Neutrophil (primary cell): ENCODE results near the gene GULP1.

Experiments used
- H3K27ac ChIP-seq: fragments of 200-600 bp; sonication (generic); 2 replicates; pipeline ENCODE4 v1.5.1; 2016; ENCODE audit warnings: mild to moderate bottlenecking, moderate library complexity
- H3K27me3 ChIP-seq: fragments of 200-600 bp; sonication (generic); 2 replicates; pipeline ENCODE4 v1.6.0; 2016; ENCODE audit warnings: mild to moderate bottlenecking
- H3K36me3 ChIP-seq: fragments of 200-600 bp; sonication (generic); 2 replicates; pipeline ENCODE4 v1.5.1; 2017
- H3K4me1 ChIP-seq, 2 experiments: fragments of 200-600 bp in 1 of 2; sonication (generic) in 1 of 2; 1 replicate in 1 of 2; 2 replicates in 1 of 2; pipeline versions ENCODE4 v1.5.1 to v1.6.1; 2013 to 2016; ENCODE audit warnings: low read depth in 1 of 2, low read length in 1 of 2, mild to moderate bottlenecking in 1 of 2, moderate library complexity in 1 of 2; ENCODE audit not compliant: control insufficient read depth in 1 of 2, insufficient read depth in 1 of 2
- H3K4me3 ChIP-seq, 2 experiments: fragments of 200-600 bp in 1 of 2; sonication (generic) in 1 of 2; 1 replicate in 1 of 2; 2 replicates in 1 of 2; pipeline ENCODE4 v1.5.1; 2013 to 2016; ENCODE audit warnings: low read depth in 1 of 2, low read length in 1 of 2, mild to moderate bottlenecking in 1 of 2, moderate library complexity in 1 of 2
- H3K9me3 ChIP-seq: fragments of 200-600 bp; sonication (generic); 2 replicates; pipeline ENCODE4 v1.5.1; 2016
- TF ChIP-seq, protein P1 (sequence below): fragments of 200-600 bp; sonication (generic); IDR thresholded peaks from 2 replicates; pipeline ENCODE4 v1.5.1; 2016; ENCODE audit warnings: antibody characterized with exemption

GULP1 gene, protein sequence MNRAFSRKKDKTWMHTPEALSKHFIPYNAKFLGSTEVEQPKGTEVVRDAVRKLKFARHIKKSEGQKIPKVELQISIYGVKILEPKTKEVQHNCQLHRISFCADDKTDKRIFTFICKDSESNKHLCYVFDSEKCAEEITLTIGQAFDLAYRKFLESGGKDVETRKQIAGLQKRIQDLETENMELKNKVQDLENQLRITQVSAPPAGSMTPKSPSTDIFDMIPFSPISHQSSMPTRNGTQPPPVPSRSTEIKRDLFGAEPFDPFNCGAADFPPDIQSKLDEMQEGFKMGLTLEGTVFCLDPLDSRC

GRCh38 chr2:188291617-188292347 lies at the start of gene GULP1:
GULP1 (plus strand) TSS chr2:188291874; CDS start chr2:188477703, 185,829 bp downstream.
- Histone ChIP-seq H3K36me3 (no peaks in the 10 kb centered on the region), H3K27ac (no peak within 1 kb of the TSS), H3K9me3 (no peaks in the 10 kb centered on the region), H3K4me3 (peak within 1 kb of the TSS in 1 of 2 experiments; percentile 15), H3K4me1 (peaks cover 0 to 3% of the 10 kb centered on the region in 2 experiments), H3K27me3 (peaks cover 52% of the 10 kb centered on the region)
- TF ChIP-seq, protein P1, sequence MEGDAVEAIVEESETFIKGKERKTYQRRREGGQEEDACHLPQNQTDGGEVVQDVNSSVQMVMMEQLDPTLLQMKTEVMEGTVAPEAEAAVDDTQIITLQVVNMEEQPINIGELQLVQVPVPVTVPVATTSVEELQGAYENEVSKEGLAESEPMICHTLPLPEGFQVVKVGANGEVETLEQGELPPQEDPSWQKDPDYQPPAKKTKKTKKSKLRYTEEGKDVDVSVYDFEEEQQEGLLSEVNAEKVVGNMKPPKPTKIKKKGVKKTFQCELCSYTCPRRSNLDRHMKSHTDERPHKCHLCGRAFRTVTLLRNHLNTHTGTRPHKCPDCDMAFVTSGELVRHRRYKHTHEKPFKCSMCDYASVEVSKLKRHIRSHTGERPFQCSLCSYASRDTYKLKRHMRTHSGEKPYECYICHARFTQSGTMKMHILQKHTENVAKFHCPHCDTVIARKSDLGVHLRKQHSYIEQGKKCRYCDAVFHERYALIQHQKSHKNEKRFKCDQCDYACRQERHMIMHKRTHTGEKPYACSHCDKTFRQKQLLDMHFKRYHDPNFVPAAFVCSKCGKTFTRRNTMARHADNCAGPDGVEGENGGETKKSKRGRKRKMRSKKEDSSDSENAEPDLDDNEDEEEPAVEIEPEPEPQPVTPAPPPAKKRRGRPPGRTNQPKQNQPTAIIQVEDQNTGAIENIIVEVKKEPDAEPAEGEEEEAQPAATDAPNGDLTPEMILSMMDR = no peak

GRCh38 chr2:188243381-188243780 lies 48.3 kb upstream of the GULP1 start:
- TF ChIP-seq, protein P1 = no peak
- H3K27ac ChIP-seq = no peak overlapping the region
- no peak overlapping the region for H3K4me3 ChIP-seq
- no peaks in the 10 kb centered on the region for H3K4me1 ChIP-seq
- H3K27me3 ChIP-seq = no peaks in the 10 kb centered on the region
- H3K9me3 ChIP-seq = no peaks in the 10 kb centered on the region
- no peaks in the 10 kb centered on the region for H3K36me3 ChIP-seq

GRCh38 chr2:188244383-188244782 lies 47.3 kb upstream of the GULP1 start:
- H3K36me3 ChIP-seq = no peaks in the 10 kb centered on the region
- H3K9me3 ChIP-seq = no peaks in the 10 kb centered on the region
- TF ChIP-seq, protein P1 = no peak
- no peaks in the 10 kb centered on the region for H3K27me3 ChIP-seq
- H3K4me3 ChIP-seq = no peak overlapping the region
- no peak overlapping the region for H3K27ac ChIP-seq
- no peaks in the 10 kb centered on the region for H3K4me1 ChIP-seq

GRCh38 chr2:188245230-188245629 lies 46.4 kb upstream of the GULP1 start:
- Histone ChIP-seq H3K4me1 (no peaks in the 10 kb centered on the region), H3K36me3 (no peaks in the 10 kb centered on the region), H3K4me3 (no peak overlapping the region), H3K9me3 (no peaks in the 10 kb centered on the region), H3K27ac (no peak overlapping the region), H3K27me3 (no peaks in the 10 kb centered on the region)
- TF ChIP-seq, protein P1 = no peak

DNA sequence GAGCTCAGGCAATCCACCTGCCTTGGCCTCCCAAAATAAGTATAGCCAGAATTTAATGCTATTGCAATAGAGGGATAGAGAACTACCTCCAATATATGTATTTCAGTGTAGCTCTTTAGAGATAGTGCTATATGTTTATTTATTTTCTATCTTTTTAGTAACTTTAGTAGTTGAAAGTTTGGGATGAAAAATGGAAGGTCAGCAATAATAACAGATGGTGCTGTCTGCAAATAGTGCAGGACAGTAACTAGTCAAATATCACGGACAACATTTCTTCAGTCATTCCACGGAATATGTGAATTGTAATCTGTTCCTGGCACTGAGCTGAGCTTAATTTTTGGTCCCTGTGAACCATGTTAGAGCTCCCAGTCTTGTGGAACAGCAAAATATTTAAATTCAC lies 43.2 kb upstream of the GULP1 start:
- TF ChIP-seq, protein P1 = no peak
- Histone ChIP-seq H3K27ac (no peak overlapping the region), H3K4me3 (no peak overlapping the region), H3K4me1 (no peaks in the 10 kb centered on the region), H3K27me3 (no peaks in the 10 kb centered on the region), H3K36me3 (no peaks in the 10 kb centered on the region), H3K9me3 (no peaks in the 10 kb centered on the region)
